ENCODE results near the gene PPFIA3. TPM values are rescaled to one million over a fixed set of nuclear protein-coding genes. Genes with fewer than 3 reads are reported as not detected.

The PPFIA3 gene
- total RNA-seq, 1 experiment from 2014 or later: 28.1 TPM

DNA sequence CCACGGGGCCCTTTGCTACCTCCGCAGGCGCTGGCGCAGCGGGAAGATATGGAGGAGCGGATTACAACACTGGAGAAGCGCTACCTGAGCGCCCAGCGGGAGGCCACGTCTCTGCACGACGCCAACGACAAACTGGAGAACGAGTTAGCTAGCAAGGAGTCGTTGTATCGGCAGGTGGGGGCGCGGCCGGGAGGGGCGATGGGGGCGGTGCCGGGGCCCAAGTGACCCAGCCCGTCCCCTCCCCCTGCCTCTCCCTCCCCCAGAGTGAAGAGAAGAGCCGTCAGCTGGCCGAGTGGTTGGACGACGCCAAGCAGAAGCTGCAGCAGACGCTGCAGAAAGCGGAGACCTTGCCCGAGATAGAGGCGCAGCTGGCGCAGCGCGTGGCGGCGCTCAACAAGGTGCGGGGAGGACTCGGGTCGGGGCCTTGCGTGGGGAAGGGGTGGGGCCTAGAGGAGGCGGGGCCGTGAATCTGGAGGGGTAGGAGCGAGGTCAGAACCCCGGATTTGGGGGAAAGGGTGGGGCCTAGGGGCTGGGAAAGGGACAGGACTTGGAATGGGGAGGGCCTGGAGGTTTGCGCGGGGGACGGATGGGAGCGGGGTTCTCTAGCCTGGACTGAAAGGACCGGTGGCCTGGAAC lies 13.7 kb downstream of the PPFIA3 start:
- BruUV-seq (replicated peaks): no TSS peak

More for the DNA sequence above, 13.7 kb downstream of the PPFIA3 start:
- no peak overlapping the region for H3K4me3 ChIP-seq (replicated peaks in 1 of 2; ENCODE audit: low read depth in 1 of 2, low read length in 2 of 2)
- no peak for TF ChIP-seq POLR2A (IDR thresholded peaks at IDR 0.05; ENCODE audit: borderline replicate concordance, extremely low read depth, insufficient read depth, insufficient read length)
- TF ChIP-seq SIN3A (IDR thresholded peaks at IDR 0.05; ENCODE audit: low read depth): no peak
- no peak for TF ChIP-seq CEBPB (IDR thresholded peaks at IDR 0.05; ENCODE audit: low read depth)
- TF ChIP-seq CBX3 (IDR thresholded peaks at IDR 0.05; ENCODE audit: low read depth): no peak
- TF ChIP-seq, protein P1, sequence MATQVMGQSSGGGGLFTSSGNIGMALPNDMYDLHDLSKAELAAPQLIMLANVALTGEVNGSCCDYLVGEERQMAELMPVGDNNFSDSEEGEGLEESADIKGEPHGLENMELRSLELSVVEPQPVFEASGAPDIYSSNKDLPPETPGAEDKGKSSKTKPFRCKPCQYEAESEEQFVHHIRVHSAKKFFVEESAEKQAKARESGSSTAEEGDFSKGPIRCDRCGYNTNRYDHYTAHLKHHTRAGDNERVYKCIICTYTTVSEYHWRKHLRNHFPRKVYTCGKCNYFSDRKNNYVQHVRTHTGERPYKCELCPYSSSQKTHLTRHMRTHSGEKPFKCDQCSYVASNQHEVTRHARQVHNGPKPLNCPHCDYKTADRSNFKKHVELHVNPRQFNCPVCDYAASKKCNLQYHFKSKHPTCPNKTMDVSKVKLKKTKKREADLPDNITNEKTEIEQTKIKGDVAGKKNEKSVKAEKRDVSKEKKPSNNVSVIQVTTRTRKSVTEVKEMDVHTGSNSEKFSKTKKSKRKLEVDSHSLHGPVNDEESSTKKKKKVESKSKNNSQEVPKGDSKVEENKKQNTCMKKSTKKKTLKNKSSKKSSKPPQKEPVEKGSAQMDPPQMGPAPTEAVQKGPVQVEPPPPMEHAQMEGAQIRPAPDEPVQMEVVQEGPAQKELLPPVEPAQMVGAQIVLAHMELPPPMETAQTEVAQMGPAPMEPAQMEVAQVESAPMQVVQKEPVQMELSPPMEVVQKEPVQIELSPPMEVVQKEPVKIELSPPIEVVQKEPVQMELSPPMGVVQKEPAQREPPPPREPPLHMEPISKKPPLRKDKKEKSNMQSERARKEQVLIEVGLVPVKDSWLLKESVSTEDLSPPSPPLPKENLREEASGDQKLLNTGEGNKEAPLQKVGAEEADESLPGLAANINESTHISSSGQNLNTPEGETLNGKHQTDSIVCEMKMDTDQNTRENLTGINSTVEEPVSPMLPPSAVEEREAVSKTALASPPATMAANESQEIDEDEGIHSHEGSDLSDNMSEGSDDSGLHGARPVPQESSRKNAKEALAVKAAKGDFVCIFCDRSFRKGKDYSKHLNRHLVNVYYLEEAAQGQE (IDR thresholded peaks at IDR 0.05; ENCODE audit: low read depth): no peak
- no peak for TF ChIP-seq JUND (IDR thresholded peaks at IDR 0.05)
- TF ChIP-seq EGR1 (IDR thresholded peaks at IDR 0.05; ENCODE audit: low read depth): no peak
- TF ChIP-seq, protein P2, sequence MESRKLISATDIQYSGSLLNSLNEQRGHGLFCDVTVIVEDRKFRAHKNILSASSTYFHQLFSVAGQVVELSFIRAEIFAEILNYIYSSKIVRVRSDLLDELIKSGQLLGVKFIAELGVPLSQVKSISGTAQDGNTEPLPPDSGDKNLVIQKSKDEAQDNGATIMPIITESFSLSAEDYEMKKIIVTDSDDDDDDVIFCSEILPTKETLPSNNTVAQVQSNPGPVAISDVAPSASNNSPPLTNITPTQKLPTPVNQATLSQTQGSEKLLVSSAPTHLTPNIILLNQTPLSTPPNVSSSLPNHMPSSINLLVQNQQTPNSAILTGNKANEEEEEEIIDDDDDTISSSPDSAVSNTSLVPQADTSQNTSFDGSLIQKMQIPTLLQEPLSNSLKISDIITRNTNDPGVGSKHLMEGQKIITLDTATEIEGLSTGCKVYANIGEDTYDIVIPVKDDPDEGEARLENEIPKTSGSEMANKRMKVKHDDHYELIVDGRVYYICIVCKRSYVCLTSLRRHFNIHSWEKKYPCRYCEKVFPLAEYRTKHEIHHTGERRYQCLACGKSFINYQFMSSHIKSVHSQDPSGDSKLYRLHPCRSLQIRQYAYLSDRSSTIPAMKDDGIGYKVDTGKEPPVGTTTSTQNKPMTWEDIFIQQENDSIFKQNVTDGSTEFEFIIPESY (IDR thresholded peaks at IDR 0.05; ENCODE audit: extremely low read depth, insufficient replicate concordance, low read length): no peak
- no peak for TF ChIP-seq POLR2AphosphoS5 (IDR thresholded peaks at IDR 0.05; ENCODE audit: low read depth, low read length)
- no peak for TF ChIP-seq EZH2phosphoT487 (IDR thresholded peaks at IDR 0.05; ENCODE audit: borderline replicate concordance)
- TF ChIP-seq SRF (IDR thresholded peaks at IDR 0.05; ENCODE audit: low read depth): no peak
- TF ChIP-seq ZNF274 (IDR thresholded peaks at IDR 0.05; ENCODE audit: low read depth, low read length): no peak
- TF ChIP-seq ELF1 (IDR thresholded peaks at IDR 0.05; ENCODE audit: borderline replicate concordance, low read depth): no peak
- H3K36me3 ChIP-seq (ENCODE audit: control insufficient read depth in 1 of 2, insufficient read depth in 2 of 2, low read length in 2 of 2): peaks cover 0 to 15% of the 10 kb centered on the region in 2 experiments; a peak in 2 of 4 replicates
- H3K27ac ChIP-seq (ENCODE audit: low read depth, low read length): no peak overlapping the region
- POLR2A ChIA-PET: no interaction called here
- H3K79me2 ChIP-seq (ENCODE audit: insufficient read depth, low read length): no peaks in the 10 kb centered on the region
- RAD21 ChIA-PET (ENCODE audit: low non-redundant PET in 1 of 2, low total read pairs in 2 of 2, uncharacterized antibody in 2 of 2, unreplicated experiment in 2 of 2): no interaction called here
- H3K9me3 ChIP-seq (ENCODE audit: control insufficient read depth in 1 of 2, insufficient read depth in 1 of 2, low read depth in 1 of 2, low read length in 2 of 2): no peaks in the 10 kb centered on the region
- H3K4me2 ChIP-seq (ENCODE audit: low read length): no peak overlapping the region
- H3K27me3 ChIP-seq (ENCODE audit: insufficient read depth, low read length): no peaks in the 10 kb centered on the region
- no peak overlapping the region for H3K9ac ChIP-seq (ENCODE audit: low read length)
- no peak for DNase-seq (ENCODE audit: low read depth, low spot score)
- H2AFZ ChIP-seq (ENCODE audit: low read depth, low read length, poor library complexity, severe bottlenecking): no peak overlapping the region
- no peak for ATAC-seq
- CTCF ChIA-PET: interaction anchor here (1.0 kb wide), 1 partner anchor 13 kb away, joined by 4 read pairs; no protein-coding TSS in a partner anchor
- H4K20me1 ChIP-seq (ENCODE audit: insufficient read depth): no peaks in the 10 kb centered on the region
- intact Hi-C loops (cut with micrococcal nuclease): no loop called here
- H3K4me1 ChIP-seq (ENCODE audit: control insufficient read depth in 1 of 2, insufficient read depth in 2 of 2, low read length in 2 of 2): peaks cover 12 to 31% of the 10 kb centered on the region in 2 experiments
- no peaks in the 10 kb centered on the region for H3K9me2 ChIP-seq (ENCODE audit: insufficient read depth)
